Liver (tissue), 9 donors: ENCODE data around the gene ARL14EP. TPM values are rescaled to one million over a fixed set of nuclear protein-coding genes. Genes with fewer than 3 reads are reported as not detected.

Experiments
- DNase-seq: peaks from one replicate; pipeline ENCODE4 v3.0.0-alpha.2; 2017; ENCODE audit warnings: low spot score
- H3K27ac ChIP-seq, 2 donors: one replicate each; pipeline ENCODE4 v1.7.0; 2013; ENCODE audit warnings: inconsistent platforms in 2 of 2, low read length in 2 of 2, control low read depth in 1 of 2, low read depth in 1 of 2, mild to moderate bottlenecking in 1 of 2
- H3K27me3 ChIP-seq, 4 donors: one replicate each; pipeline versions ENCODE4 v1.6.1 to v1.7.0; 2013; ENCODE audit warnings: low read length in 3 of 4, inconsistent platforms in 1 of 4, mild to moderate bottlenecking in 1 of 4, moderate library complexity in 1 of 4; ENCODE audit not compliant: control insufficient read depth in 4 of 4, insufficient read depth in 4 of 4
- H3K36me3 ChIP-seq, 4 donors: one replicate each; pipeline versions ENCODE4 v1.6.1 to v1.7.0; 2013; ENCODE audit warnings: low read length in 3 of 4, mild to moderate bottlenecking in 3 of 4, low read depth in 1 of 4, moderate library complexity in 1 of 4; ENCODE audit not compliant: control insufficient read depth in 4 of 4, insufficient read depth in 3 of 4
- H3K4me1 ChIP-seq, 4 donors: one replicate each; pipeline versions ENCODE4 v1.6.1 to v1.7.0; 2013; ENCODE audit warnings: low read length in 3 of 4, mild to moderate bottlenecking in 3 of 4, moderate library complexity in 1 of 4; ENCODE audit not compliant: control insufficient read depth in 4 of 4, insufficient read depth in 4 of 4
- H3K4me3 ChIP-seq, 3 donors: one replicate each; pipeline versions ENCODE4 v1.6.1 to v1.7.0; 2013; ENCODE audit warnings: low read length in 3 of 3, control low read depth in 1 of 3, low read depth in 1 of 3, mild to moderate bottlenecking in 1 of 3
- H3K9ac ChIP-seq, 2 donors: one replicate each; pipeline ENCODE4 v1.7.0; 2013; ENCODE audit warnings: low read length in 2 of 2, mild to moderate bottlenecking in 2 of 2, moderate library complexity in 2 of 2, control low read depth in 1 of 2, low read depth in 1 of 2
- H3K9me3 ChIP-seq, 4 donors: one replicate each; pipeline versions ENCODE4 v1.6.1 to v1.7.0; 2013; ENCODE audit warnings: low read length in 3 of 4; ENCODE audit not compliant: control insufficient read depth in 4 of 4
- CTCF ChIP-seq: fragments of 150-350 bp; IDR thresholded peaks from 2 replicates; pipeline ENCODE4 v1.5.1; 2017; ENCODE audit warnings: improper control_type of control experiment, low read depth, low read length; ENCODE audit not compliant: missing input control
- EGR1 ChIP-seq, 2 donors: IDR thresholded peaks; 2 replicates each; pipeline ENCODE4 v1.6.1; 2016 to 2018; ENCODE audit warnings: antibody characterized with exemption in 2 of 2, low read depth in 2 of 2
- FOXA1 ChIP-seq: IDR thresholded peaks from 2 replicates; pipeline ENCODE4 v1.6.1; 2016; ENCODE audit warnings: antibody characterized with exemption
- FOXA2 ChIP-seq: IDR thresholded peaks from 2 replicates; pipeline ENCODE4 v1.6.1; 2016; ENCODE audit warnings: antibody characterized with exemption
- HNF4A ChIP-seq, 2 donors: conservative IDR thresholded peaks; 2 replicates each; pipeline ENCODE4 v1.6.1; 2016; ENCODE audit warnings: antibody characterized with exemption in 2 of 2, mild to moderate bottlenecking in 2 of 2
- HNF4G ChIP-seq: IDR thresholded peaks from 2 replicates; pipeline ENCODE4 v1.6.1; 2016; ENCODE audit warnings: antibody characterized with exemption
- JUND ChIP-seq, 2 donors: IDR thresholded peaks; 2 replicates each; pipeline ENCODE4 v1.6.1; 2016; ENCODE audit warnings: antibody characterized with exemption in 2 of 2
- MAX ChIP-seq: IDR thresholded peaks from 2 replicates; pipeline ENCODE4 v1.6.1; 2016; ENCODE audit warnings: antibody characterized with exemption
- NR2F2 ChIP-seq: IDR thresholded peaks from 2 replicates; pipeline ENCODE4 v1.6.1; 2016; ENCODE audit warnings: antibody characterized with exemption
- RAD21 ChIP-seq, 2 donors: IDR thresholded peaks; 2 replicates each; pipeline ENCODE4 v1.6.1; 2016; ENCODE audit warnings: antibody characterized with exemption in 2 of 2, mild to moderate bottlenecking in 2 of 2
- RXRA ChIP-seq, 2 donors: IDR thresholded peaks; 2 replicates each; pipeline ENCODE4 v1.6.1; 2017 to 2018; ENCODE audit warnings: antibody characterized with exemption in 2 of 2, mild to moderate bottlenecking in 1 of 2
- SP1 ChIP-seq: IDR thresholded peaks from 2 replicates; pipeline ENCODE4 v1.6.1; 2018; ENCODE audit warnings: antibody characterized with exemption, mild to moderate bottlenecking
- TAF1 ChIP-seq: conservative IDR thresholded peaks from 2 replicates; pipeline ENCODE4 v1.6.1; 2016; ENCODE audit warnings: antibody characterized with exemption, mild to moderate bottlenecking
- YY1 ChIP-seq: IDR thresholded peaks from 2 replicates; pipeline ENCODE4 v1.6.1; 2016; ENCODE audit warnings: antibody characterized with exemption, mild to moderate bottlenecking
- ZBTB33 ChIP-seq: IDR thresholded peaks from 2 replicates; pipeline ENCODE4 v1.6.1; 2016; ENCODE audit warnings: antibody characterized with exemption
- WGBS: extraction: QIAGEN DNeasy Blood & Tissue Kit; methylation state at CpG from one replicate; pipeline ENCODE4 v1.1.7; 2013; 5-methylcytosine and 5-hydroxymethylcytosine counted together
- polyA plus RNA-seq, 2 donors: library from polyadenylated mRNA; stranded (reverse) in 1 of 2; unstranded in 1 of 2; fragments of 200-250 nt in 1 of 2; fragments of >200 nt in 1 of 2; fragmentation: Nextera tagmentation in 1 of 2; extraction: Ambion mirVana in 1 of 2; gene quantifications; one replicate each; pipeline versions ENCODE4 v1.2.1 to v1.2.3, GENCODE V29; 2013 to 2015
- total RNA-seq, 2 donors: library from RNA; depleted of rRNA; stranded (reverse); fragments of >200 nt; gene quantifications; one replicate each; pipeline ENCODE4 v1.2.3, GENCODE V29; 2014
- donor health status: healthy.
- donor health status: healthy.
- donor health status: healthy.
- donor health status: healthy.
- donor health status: healthy.

Gene ARL14EP
- total and polyA plus RNA-seq, 4 donors, result 8.2 to 22.9 (median 13.6) TPM

- no peak overlapping the region for H3K27ac ChIP-seq
- H3K27me3 ChIP-seq, result no peaks in the 10 kb centered on the region
- no peak overlapping the region for H3K9ac ChIP-seq
- 94% methylated on average over 3 of the region's 3 CpGs for WGBS
- H3K4me1 ChIP-seq, result no peaks in the 10 kb centered on the region
- DNase-seq, result no peak
- no peaks in the 10 kb centered on the region for H3K9me3 ChIP-seq
- H3K4me3 ChIP-seq, result no peak overlapping the region
- no peaks in the 10 kb centered on the region for H3K36me3 ChIP-seq
- TF ChIP-seq HNF4A (conservative IDR thresholded peaks at IDR 0.05) (no peak), MAX (no peak), NR2F2 (no peak), ZBTB33 (no peak), SP1 (no peak)
These were observed 43.1 kb downstream of the ARL14EP start for GRCh38 chr11:30365793-30366517.

DNA sequence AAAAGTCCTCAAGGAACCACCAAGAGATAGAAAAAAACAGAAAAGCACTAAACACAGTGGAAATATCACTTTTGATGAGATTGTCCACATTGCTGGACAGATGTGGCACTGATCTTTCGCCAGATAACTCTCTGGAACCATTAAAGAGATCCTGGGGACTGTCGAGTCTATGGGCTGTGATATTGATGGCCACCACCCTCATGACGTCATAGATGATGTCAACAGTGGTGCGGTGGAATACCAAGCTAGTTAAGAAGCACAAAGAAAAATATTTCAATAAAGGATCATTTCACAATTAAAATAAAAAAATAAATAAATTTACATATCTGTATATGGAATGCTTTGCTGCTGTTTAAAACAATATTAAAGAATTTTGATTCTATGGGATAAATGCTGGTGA is 45.5 kb downstream of the ARL14EP start:
- Histone ChIP-seq H3K4me1 (no peaks in the 10 kb centered on the region), H3K27ac (no peak overlapping the region), H3K4me3 (no peak overlapping the region), H3K9me3 (no peaks in the 10 kb centered on the region), H3K9ac (no peak overlapping the region), H3K27me3 (no peaks in the 10 kb centered on the region), H3K36me3 (no peaks in the 10 kb centered on the region)
- TF ChIP-seq NR2F2 (no peak), HNF4A (conservative IDR thresholded peaks at IDR 0.05) (no peak), MAX (no peak), CTCF (no peak), SP1 (no peak), ZBTB33 (no peak), EGR1 (IDR thresholded peaks at IDR 0.05; ENCODE audit: low read depth in 2 of 2) (no peak), FOXA2 (no peak), FOXA1 (no peak), YY1 (no peak), RXRA (IDR thresholded peaks at IDR 0.05) (no peak), JUND (IDR thresholded peaks at IDR 0.05) (no peak), TAF1 (no peak), RAD21 (IDR thresholded peaks at IDR 0.05) (no peak), HNF4G (no peak)
- 86% methylated on average over 4 of the region's 4 CpGs for WGBS
- no peak for DNase-seq
